Adrenal gland (tissue), 12 donors: ENCODE measurements around the gene KLHL22. TPM values are rescaled to one million over a fixed set of nuclear protein-coding genes. Genes with fewer than 3 reads are reported as not detected.

Experiments
- DNase-seq, 7 donors: peaks; one replicate each; pipeline ENCODE4 v3.0.0-alpha.2; 2019 to 2020
- H3K27ac ChIP-seq, 5 donors: fragments of 200-600 bp; sonication (generic) in 4 of 5; 1 replicate in 3 of 5; 2 replicates in 2 of 5; pipeline versions ENCODE4 v1.5.1 to v1.8.0; 2016 to 2020; ENCODE audit warnings: mild to moderate bottlenecking in 1 of 5
- H3K27me3 ChIP-seq: fragments of 200-600 bp; 2 replicates; pipeline ENCODE4 v1.8.0; 2021
- H3K36me3 ChIP-seq, 2 donors: fragments of 200-600 bp; replicated peaks in 1 of 2; 1 replicate in 1 of 2; 2 replicates in 1 of 2; pipeline versions ENCODE4 v1.5.1 to v1.8.0; 2018 to 2022
- H3K4me1 ChIP-seq, 2 donors: fragments of 200-600 bp; replicated peaks in 1 of 2; 1 replicate in 1 of 2; 2 replicates in 1 of 2; pipeline versions ENCODE4 v1.5.1 to v1.8.0; 2018 to 2021
- H3K4me3 ChIP-seq, 4 donors: fragments of 200-600 bp; sonication (generic) in 3 of 4; one replicate each; pipeline ENCODE4 v1.5.1; 2016 to 2018
- H3K9me3 ChIP-seq, 3 donors: fragments of 200-600 bp; sonication (generic) in 1 of 3; replicated peaks in 1 of 3; 1 replicate in 2 of 3; 2 replicates in 1 of 3; pipeline versions ENCODE4 v1.5.1 to v1.8.0; 2016 to 2021
- POLR2A ChIP-seq, 2 donors: fragments of 450-650 bp; IDR thresholded peaks; one replicate each; pipeline ENCODE4 v1.6.1; 2017; ENCODE audit warnings: antibody characterized with exemption in 2 of 2, mild to moderate bottlenecking in 2 of 2, moderate library complexity in 1 of 2
- WGBS, 4 donors: extraction: QIAGEN DNeasy Blood & Tissue Kit in 2 of 4; methylation state at CpG; one replicate each; pipeline versions ENCODE4 v1.1.5 to v1.1.7; 2013 to 2017; 5-methylcytosine and 5-hydroxymethylcytosine counted together
- intact Hi-C, 2 donors: fragments of 100-400 bp; cut with DNase I; formaldehyde crosslinking; loops; one replicate each; pipeline versions ENCODE4 v1.14.1 to v1.15.0; 2022 to 2023
- polyA plus RNA-seq, 3 donors: library from polyadenylated mRNA; stranded (reverse); fragments of 200-250 nt in 2 of 3; fragments of 350-450 nt in 1 of 3; fragmentation: Illumina TruSeq in 1 of 3; extraction: RNeasy Lipid Tissue Mini Kit (QIAGEN cat#74804) in 1 of 3; gene quantifications; one replicate each; pipeline ENCODE4 v1.2.3, GENCODE V29; 2013 to 2014
- total RNA-seq, 9 donors: library from RNA; depleted of rRNA in 4 of 9; stranded (reverse); fragments of >200 nt in 4 of 9; fragments of 120-200 nt in 1 of 9; fragmentation: NEBNext Ultra II Directional in 1 of 9; extraction: Animal tissue kit (Norgen Biotek cat#: 25700) in 1 of 9; gene quantifications; one replicate each; pipeline versions ENCODE4 v1.1.0 to v1.2.4, GENCODE V29; 2013 to 2023
- TF ChIP-seq, protein P1 (sequence below), 6 experiments: fragments of 450-650 bp in 4 of 6; fragments of 200-600 bp in 2 of 6; sonication (generic) in 1 of 6; IDR thresholded peaks; 1 replicate in 5 of 6; 2 replicates in 1 of 6; pipeline versions ENCODE4 v1.5.1 to v1.8.0; 2016 to 2021; ENCODE audit warnings: antibody characterized with exemption in 6 of 6, mild to moderate bottlenecking in 2 of 6, moderate library complexity in 1 of 6
- donor health status: healthy with polysubstance abuse.
- donor health status: Bipolar disorder and iron deficiency.
- donor health status: DM: yes; HTN: yes; CAD: no.
- donor health status: DM: no; HTN: no; CAD: no.
- donor health status: DM: no; HTN: no; CAD: no.
- donor health status: DM: yes; HTN: yes; CAD: no.

Gene KLHL22
- total and polyA plus RNA-seq, 12 donors = 15.3 to 38.8 (median 27.6) TPM

DNA sequence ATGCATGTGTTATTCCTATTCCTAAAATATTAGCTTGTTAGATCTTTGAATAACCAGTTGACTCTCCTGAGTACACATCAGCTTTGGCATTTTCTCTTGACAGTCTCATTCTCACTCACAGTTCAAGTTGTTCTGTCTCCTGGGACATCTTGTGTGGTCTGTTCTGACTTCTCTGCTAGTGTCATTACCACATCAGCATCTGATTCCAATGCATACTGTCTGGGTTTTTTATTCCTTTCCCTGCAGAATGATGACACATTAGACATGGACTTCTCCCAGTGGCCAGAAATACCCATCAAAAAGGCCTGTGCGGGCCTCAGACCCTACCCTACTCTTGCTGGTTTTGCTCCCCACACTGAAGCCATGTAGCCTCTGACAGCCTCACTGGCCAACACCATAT lies 99.0 kb downstream of the KLHL22 start:
- H3K36me3 ChIP-seq = no peaks in the 10 kb centered on the region
- intact Hi-C loops = no loop called here
- TF ChIP-seq POLR2A (IDR thresholded peaks at IDR 0.05) = no peak
- TF ChIP-seq, protein P1, sequence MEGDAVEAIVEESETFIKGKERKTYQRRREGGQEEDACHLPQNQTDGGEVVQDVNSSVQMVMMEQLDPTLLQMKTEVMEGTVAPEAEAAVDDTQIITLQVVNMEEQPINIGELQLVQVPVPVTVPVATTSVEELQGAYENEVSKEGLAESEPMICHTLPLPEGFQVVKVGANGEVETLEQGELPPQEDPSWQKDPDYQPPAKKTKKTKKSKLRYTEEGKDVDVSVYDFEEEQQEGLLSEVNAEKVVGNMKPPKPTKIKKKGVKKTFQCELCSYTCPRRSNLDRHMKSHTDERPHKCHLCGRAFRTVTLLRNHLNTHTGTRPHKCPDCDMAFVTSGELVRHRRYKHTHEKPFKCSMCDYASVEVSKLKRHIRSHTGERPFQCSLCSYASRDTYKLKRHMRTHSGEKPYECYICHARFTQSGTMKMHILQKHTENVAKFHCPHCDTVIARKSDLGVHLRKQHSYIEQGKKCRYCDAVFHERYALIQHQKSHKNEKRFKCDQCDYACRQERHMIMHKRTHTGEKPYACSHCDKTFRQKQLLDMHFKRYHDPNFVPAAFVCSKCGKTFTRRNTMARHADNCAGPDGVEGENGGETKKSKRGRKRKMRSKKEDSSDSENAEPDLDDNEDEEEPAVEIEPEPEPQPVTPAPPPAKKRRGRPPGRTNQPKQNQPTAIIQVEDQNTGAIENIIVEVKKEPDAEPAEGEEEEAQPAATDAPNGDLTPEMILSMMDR (IDR thresholded peaks at IDR 0.05) = no peak
- H3K27me3 ChIP-seq = no peaks in the 10 kb centered on the region
- 83 to 100% (median 88%) methylated on average over 1 of the region's 1 CpG for WGBS, 4 donors
- no peak overlapping the region for H3K4me3 ChIP-seq
- no peak overlapping the region for H3K27ac ChIP-seq
- no peaks in the 10 kb centered on the region for H3K9me3 ChIP-seq
- peaks cover 0 to 17% of the 10 kb centered on the region in 2 donors for H3K4me1 ChIP-seq
- peak in 1 of 7 donors; percentile 17 for DNase-seq

DNA sequence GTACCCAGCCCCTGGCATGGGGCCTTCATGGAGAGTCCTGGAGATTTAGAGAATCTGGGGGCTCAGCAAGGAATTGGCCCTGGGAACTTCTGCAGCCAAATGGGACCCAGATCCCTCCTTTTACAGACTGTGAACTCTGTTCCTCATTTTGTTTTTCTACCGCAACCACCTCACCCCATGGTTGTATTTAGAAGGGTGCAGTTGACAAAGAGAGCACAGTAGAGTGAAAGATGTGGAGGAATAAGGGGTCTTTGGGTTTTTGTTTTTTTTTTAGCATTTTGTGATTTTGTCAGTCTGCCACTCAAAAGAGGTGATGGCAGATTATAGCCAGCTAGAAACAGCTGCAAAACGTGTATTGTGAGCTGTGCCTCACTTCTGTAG lies 99.7 kb downstream of the KLHL22 start:
- H3K9me3 ChIP-seq = no peaks in the 10 kb centered on the region
- H3K4me3 ChIP-seq = no peak overlapping the region
- no peaks in the 10 kb centered on the region for H3K36me3 ChIP-seq
- H3K4me1 ChIP-seq = peaks cover 0 to 17% of the 10 kb centered on the region in 2 donors
- H3K27ac ChIP-seq = no peak overlapping the region
- no peak for DNase-seq
- intact Hi-C loops = no loop called here
- WGBS, 4 donors = 74 to 78% (median 77%) methylated on average over 2 of the region's 2 CpGs
- H3K27me3 ChIP-seq = no peaks in the 10 kb centered on the region
- TF ChIP-seq, protein P1 (IDR thresholded peaks at IDR 0.05) = no peak
- no peak for TF ChIP-seq POLR2A (IDR thresholded peaks at IDR 0.05)

DNA sequence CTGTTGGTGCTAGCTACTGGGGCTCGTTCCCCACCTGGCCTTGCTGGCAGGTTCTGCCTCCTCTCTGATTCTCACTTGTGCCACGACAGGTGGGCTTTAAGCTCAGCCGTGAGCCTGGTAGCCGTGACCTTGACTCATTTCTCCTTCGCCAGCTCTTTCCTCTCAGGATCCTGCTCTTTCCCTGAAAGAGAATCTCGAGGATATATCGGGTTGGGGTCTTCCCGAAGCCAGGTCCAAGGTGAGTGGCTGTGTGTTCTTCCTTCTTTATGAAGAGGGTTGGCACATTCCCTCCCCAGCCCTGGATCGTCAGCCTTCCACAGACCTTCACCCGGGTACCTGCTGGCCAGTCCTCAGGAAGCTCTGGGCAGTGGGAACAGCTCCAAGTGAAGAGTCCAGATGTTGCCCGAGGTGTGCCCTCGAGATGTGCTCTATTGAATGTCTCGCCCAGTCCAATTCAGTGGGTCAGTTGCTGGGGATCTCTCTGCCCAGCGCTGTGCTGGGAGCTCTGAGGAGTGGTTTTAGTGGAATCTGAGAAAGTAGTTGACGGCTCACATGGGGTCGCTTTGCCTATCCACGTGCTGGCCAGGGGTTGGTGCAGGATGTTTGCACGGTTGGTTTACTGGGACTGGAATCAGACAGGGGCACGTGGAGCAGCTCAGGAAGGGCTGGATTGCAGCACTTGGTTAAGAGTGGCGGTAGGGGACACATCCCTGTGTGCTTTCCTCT lies 100.3 kb downstream of the KLHL22 start:
- no peak overlapping the region for H3K27ac ChIP-seq
- TF ChIP-seq POLR2A (IDR thresholded peaks at IDR 0.05) = no peak
- TF ChIP-seq, protein P1 (IDR thresholded peaks at IDR 0.05) = no peak
- no peaks in the 10 kb centered on the region for H3K27me3 ChIP-seq
- no peaks in the 10 kb centered on the region for H3K9me3 ChIP-seq
- H3K36me3 ChIP-seq = no peaks in the 10 kb centered on the region
- H3K4me3 ChIP-seq = peak overlapping the region in 1 of 4 donors; percentile 84
- intact Hi-C loops = no loop called here
- DNase-seq = peak in 1 of 7 donors; percentile 49
- peaks cover 0 to 17% of the 10 kb centered on the region in 2 donors for H3K4me1 ChIP-seq
- 78 to 84% (median 82%) methylated on average over 16 to 20 of the region's 20 CpGs for WGBS, 4 donors

DNA sequence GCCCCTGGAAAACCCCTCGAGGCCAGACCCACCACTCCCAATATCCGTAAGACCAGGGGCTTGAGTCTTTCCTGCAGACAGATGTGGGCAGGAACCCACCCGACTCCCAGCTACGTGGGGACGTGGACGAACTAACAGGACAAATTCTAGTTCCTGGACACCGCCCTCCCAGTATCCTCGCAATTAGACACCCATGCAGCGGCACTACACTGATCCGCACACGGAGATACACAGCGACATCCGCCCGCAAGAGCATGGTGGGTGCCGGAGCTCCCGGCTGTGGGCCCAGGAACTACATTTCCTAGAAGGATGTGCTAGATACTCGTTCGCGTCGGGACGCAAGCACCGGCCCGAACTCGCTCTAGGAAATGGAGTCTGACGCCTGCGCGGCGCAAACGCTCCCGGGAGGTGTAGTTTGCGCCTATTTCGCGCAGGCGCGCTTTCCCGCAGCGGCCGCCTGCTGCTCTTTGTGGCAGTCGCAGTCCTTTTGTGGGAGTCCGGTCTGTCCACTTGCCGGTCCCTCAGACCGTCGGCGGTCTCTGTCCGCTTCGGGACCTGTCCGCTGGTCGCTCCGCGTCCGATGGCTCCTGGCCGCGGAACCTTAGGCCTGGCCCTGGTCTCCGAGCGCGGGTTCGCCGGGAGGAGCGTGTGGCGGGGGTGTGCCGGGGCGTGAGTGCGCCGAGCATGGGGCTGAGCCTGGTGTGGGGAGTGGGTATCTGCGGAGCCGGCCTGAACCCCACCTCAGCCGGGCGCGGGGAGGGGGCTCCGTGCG lies 101.7 kb downstream of the KLHL22 start, which contains the start of gene ZNF74:
Gene ZNF74 (plus strand): TSS at position 447 of the 772 bp plus-strand sequence. CDS start 478 bp downstream, outside the sequence.
- peak in 1 of 2 donors; percentile 69 for TF ChIP-seq POLR2A (IDR thresholded peaks at IDR 0.05)
- TF ChIP-seq, protein P1 (IDR thresholded peaks at IDR 0.05) = peak in 2 of 6 experiments; percentile 9 to 14
- Histone ChIP-seq H3K9me3 (no peaks in the 10 kb centered on the region), H3K4me3 (peak within 1 kb of the TSS; percentile 36 to 84 (median 72)), H3K27ac (peak within 1 kb of the TSS in 4 of 5 donors; percentile 7 to 82 (median 40)), H3K4me1 (peaks cover 0 to 17% of the 10 kb centered on the region in 2 donors), H3K36me3 (no peaks in the 10 kb centered on the region), H3K27me3 (no peaks in the 10 kb centered on the region)
- DNase-seq = peak; percentile 86 to 93 (median 89)
- intact Hi-C loops = no loop called here
- 0 to 2% (median 1%) methylated on average over 11 to 71 of the region's 71 CpGs for WGBS, 4 donors
